Loucy (cell line): Measurements from ENCODE around the gene LBHD2.
"Not testable (repeated sequence)": the region's sequence is repeated elsewhere in the genome, so short reads cannot be mapped to it uniquely, and the experiment has no call there.

Source experiments
- H2AFZ ChIP-seq: fragments of 200-600 bp; sonication (generic); 2 replicates; pipeline ENCODE4 v1.6.0; 2016; ENCODE audit warnings: antibody characterized with exemption, mild to moderate bottlenecking, low read length, moderate library complexity
- H3F3A ChIP-seq: fragments of 200-600 bp; 2 replicates; pipeline ENCODE4 v1.6.0; 2016; ENCODE audit warnings: antibody characterized with exemption, low read depth, mild to moderate bottlenecking
- H3K27me3 ChIP-seq: fragments of 200-600 bp; sonication (generic); 2 replicates; pipeline ENCODE4 v1.6.1; 2014; ENCODE audit warnings: low read length, mild to moderate bottlenecking; ENCODE audit not compliant: insufficient read depth, poor library complexity, severe bottlenecking
- H3K36me3 ChIP-seq: fragments of 200-600 bp; sonication (generic); 2 replicates; pipeline ENCODE4 v1.6.1; 2016; ENCODE audit warnings: low read length; ENCODE audit not compliant: insufficient read depth
- H3K4me1 ChIP-seq: fragments of 200-600 bp; sonication (generic); 2 replicates; pipeline ENCODE4 v1.5.1; 2014; ENCODE audit warnings: low read length, mild to moderate bottlenecking; ENCODE audit not compliant: insufficient read depth, poor library complexity, severe bottlenecking
- H3K4me2 ChIP-seq: fragments of 200-600 bp; sonication (generic); 2 replicates; pipeline ENCODE4 v1.6.0; 2014; ENCODE audit warnings: antibody characterized with exemption, low read length, low read depth, mild to moderate bottlenecking; ENCODE audit not compliant: poor library complexity, severe bottlenecking
- H3K4me3 ChIP-seq: fragments of 200-600 bp; sonication (generic); 2 replicates; pipeline ENCODE4 v1.5.1; 2014; ENCODE audit warnings: low read length, mild to moderate bottlenecking, mixed read lengths; ENCODE audit not compliant: poor library complexity, severe bottlenecking
- H3K79me2 ChIP-seq: fragments of 200-600 bp; sonication (generic); 2 replicates; pipeline ENCODE4 v1.6.1; 2014; ENCODE audit warnings: low read length; ENCODE audit not compliant: insufficient read depth
- H3K9ac ChIP-seq: fragments of 200-600 bp; sonication (generic); 2 replicates; pipeline ENCODE4 v1.6.0; 2014; ENCODE audit warnings: mild to moderate bottlenecking, low read depth, low read length, moderate library complexity; ENCODE audit not compliant: poor library complexity, severe bottlenecking
- H3K9me2 ChIP-seq: fragments of 200-600 bp; sonication (generic); replicated peaks from 2 replicates; pipeline ENCODE4 v1.6.1; 2016; ENCODE audit warnings: low read depth, low read length, mixed read lengths
- H3K9me3 ChIP-seq: fragments of 200-600 bp; sonication (generic); 2 replicates; pipeline ENCODE4 v1.6.1; 2014; ENCODE audit warnings: mild to moderate bottlenecking, antibody characterized with exemption, low read length, low read depth; ENCODE audit not compliant: insufficient read depth
- H4K20me1 ChIP-seq: fragments of 200-600 bp; sonication (generic); 2 replicates; pipeline ENCODE4 v1.6.0; 2014; ENCODE audit warnings: antibody characterized with exemption, low read length, mild to moderate bottlenecking; ENCODE audit not compliant: insufficient read depth, poor library complexity, severe bottlenecking
- EZH2phosphoT487 ChIP-seq: fragments of 200-600 bp; IDR thresholded peaks from 2 replicates; pipeline ENCODE4 v1.6.1; 2018; ENCODE audit warnings: antibody characterized with exemption, mild to moderate bottlenecking, moderate library complexity, borderline replicate concordance
- TF ChIP-seq, protein P1 (sequence below): fragments of 200-600 bp; sonication (generic); conservative IDR thresholded peaks from 2 replicates; pipeline ENCODE4 v1.5.1; 2014; ENCODE audit warnings: mild to moderate bottlenecking, antibody characterized with exemption, low read length

The LBHD2 gene

GRCh38 chr14:103113303-103113702 is 29.3 kb downstream of the LBHD2 start:
- H3K9ac ChIP-seq, result no peak overlapping the region
- H3K27me3 ChIP-seq, result no peaks in the 10 kb centered on the region
- peaks cover 7% of the 10 kb centered on the region for H3K4me1 ChIP-seq
- H3K9me3 ChIP-seq, result no peaks in the 10 kb centered on the region
- no peaks in the 10 kb centered on the region for H4K20me1 ChIP-seq
- H2AFZ ChIP-seq, result no peak overlapping the region
- H3F3A ChIP-seq, result no peaks in the 10 kb centered on the region
- no peaks in the 10 kb centered on the region for H3K9me2 ChIP-seq
- H3K4me3 ChIP-seq, result no peak overlapping the region
- no peaks in the 10 kb centered on the region for H3K79me2 ChIP-seq
- TF ChIP-seq, protein P1, sequence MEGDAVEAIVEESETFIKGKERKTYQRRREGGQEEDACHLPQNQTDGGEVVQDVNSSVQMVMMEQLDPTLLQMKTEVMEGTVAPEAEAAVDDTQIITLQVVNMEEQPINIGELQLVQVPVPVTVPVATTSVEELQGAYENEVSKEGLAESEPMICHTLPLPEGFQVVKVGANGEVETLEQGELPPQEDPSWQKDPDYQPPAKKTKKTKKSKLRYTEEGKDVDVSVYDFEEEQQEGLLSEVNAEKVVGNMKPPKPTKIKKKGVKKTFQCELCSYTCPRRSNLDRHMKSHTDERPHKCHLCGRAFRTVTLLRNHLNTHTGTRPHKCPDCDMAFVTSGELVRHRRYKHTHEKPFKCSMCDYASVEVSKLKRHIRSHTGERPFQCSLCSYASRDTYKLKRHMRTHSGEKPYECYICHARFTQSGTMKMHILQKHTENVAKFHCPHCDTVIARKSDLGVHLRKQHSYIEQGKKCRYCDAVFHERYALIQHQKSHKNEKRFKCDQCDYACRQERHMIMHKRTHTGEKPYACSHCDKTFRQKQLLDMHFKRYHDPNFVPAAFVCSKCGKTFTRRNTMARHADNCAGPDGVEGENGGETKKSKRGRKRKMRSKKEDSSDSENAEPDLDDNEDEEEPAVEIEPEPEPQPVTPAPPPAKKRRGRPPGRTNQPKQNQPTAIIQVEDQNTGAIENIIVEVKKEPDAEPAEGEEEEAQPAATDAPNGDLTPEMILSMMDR, result no peak
- no peak for TF ChIP-seq EZH2phosphoT487
- H3K36me3 ChIP-seq, result no peaks in the 10 kb centered on the region
- H3K4me2 ChIP-seq, result no peak overlapping the region

GRCh38 chr14:103113774-103114173 is 29.8 kb downstream of the LBHD2 start:
- Histone ChIP-seq H3K9ac (no peak overlapping the region), H3K4me1 (peaks cover 7% of the 10 kb centered on the region), H3K79me2 (no peaks in the 10 kb centered on the region), H2AFZ (no peak overlapping the region), H3K4me2 (no peak overlapping the region), H3F3A (no peaks in the 10 kb centered on the region), H3K9me2 (no peaks in the 10 kb centered on the region), H4K20me1 (no peaks in the 10 kb centered on the region), H3K9me3 (no peaks in the 10 kb centered on the region), H3K36me3 (no peaks in the 10 kb centered on the region), H3K4me3 (no peak overlapping the region), H3K27me3 (no peaks in the 10 kb centered on the region)
- TF ChIP-seq, protein P1, result no peak
- no peak for TF ChIP-seq EZH2phosphoT487

DNA sequence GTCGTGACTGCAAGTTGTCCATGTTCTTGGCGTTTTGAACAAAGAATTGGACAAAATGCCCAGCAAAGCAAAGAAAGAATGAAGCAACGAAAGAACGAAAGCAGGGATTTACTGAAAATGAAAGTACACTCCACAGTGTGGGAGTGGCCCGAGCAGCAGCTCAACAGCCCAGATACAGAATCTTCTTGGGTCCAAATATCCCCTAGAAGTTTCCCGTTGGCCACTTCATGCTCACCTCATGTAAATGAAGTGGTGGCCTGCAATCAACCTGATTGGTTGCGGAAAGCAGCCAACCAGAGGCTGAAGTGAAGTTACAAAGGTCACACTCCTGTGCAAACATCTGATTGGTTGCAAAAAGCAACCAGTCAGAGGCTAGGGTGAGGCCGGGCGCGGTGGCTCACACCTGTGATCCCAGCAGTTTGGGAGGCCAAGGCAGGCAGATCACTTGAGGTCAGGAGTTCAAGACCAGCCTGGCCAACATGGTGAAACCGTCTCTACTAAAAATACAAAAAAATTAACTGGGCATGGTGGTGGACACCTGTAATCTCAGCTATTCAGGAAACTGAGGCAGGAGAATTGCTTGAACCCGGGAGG is 31.2 kb downstream of the LBHD2 start:
- not testable (repeated sequence) for H4K20me1 ChIP-seq, H3K9me2 ChIP-seq, H3K27me3 ChIP-seq, H3K79me2 ChIP-seq, H2AFZ ChIP-seq, H3K4me1 ChIP-seq, H3K4me2 ChIP-seq, H3F3A ChIP-seq, H3K36me3 ChIP-seq, H3K4me3 ChIP-seq, H3K9me3 ChIP-seq, H3K9ac ChIP-seq

GRCh38 chr14:103115845-103116572 is 32.0 kb downstream of the LBHD2 start:
- no peaks in the 10 kb centered on the region for H3K9me2 ChIP-seq
- no peaks in the 10 kb centered on the region for H3K27me3 ChIP-seq
- no peak overlapping the region for H3K9ac ChIP-seq
- no peaks in the 10 kb centered on the region for H3F3A ChIP-seq
- H3K4me2 ChIP-seq, result no peak overlapping the region
- no peaks in the 10 kb centered on the region for H3K79me2 ChIP-seq
- no peaks in the 10 kb centered on the region for H4K20me1 ChIP-seq
- peaks cover 7% of the 10 kb centered on the region for H3K4me1 ChIP-seq
- H3K36me3 ChIP-seq, result no peaks in the 10 kb centered on the region
- H3K4me3 ChIP-seq, result no peak overlapping the region
- H2AFZ ChIP-seq, result no peak overlapping the region
- TF ChIP-seq, protein P1, result no peak
- no peak for TF ChIP-seq EZH2phosphoT487
- H3K9me3 ChIP-seq, result no peaks in the 10 kb centered on the region
